Measurements from ENCODE around the gene TANC1.

Gene TANC1

GRCh38 chr2:159124931-159125467 lies 156.6 kb downstream of the TANC1 start:
- H3F3A ChIP-seq (ENCODE audit: low read depth): no peaks in the 10 kb centered on the region
- no peaks in the 10 kb centered on the region for H3K36me3 ChIP-seq (ENCODE audit: insufficient read depth, low read length)
- H3K27me3 ChIP-seq (ENCODE audit: insufficient read depth, low read length, poor library complexity, severe bottlenecking): no peaks in the 10 kb centered on the region
- no peaks in the 10 kb centered on the region for H4K20me1 ChIP-seq (ENCODE audit: insufficient read depth, low read length, poor library complexity, severe bottlenecking)
- H3K9ac ChIP-seq (ENCODE audit: low read depth, low read length, poor library complexity, severe bottlenecking): peak overlapping the region; percentile 32
- TF ChIP-seq CTCF (conservative IDR thresholded peaks at IDR 0.05; ENCODE audit: low read length) (no peak), EZH2phosphoT487 (IDR thresholded peaks at IDR 0.05; ENCODE audit: borderline replicate concordance) (no peak)
- no peaks in the 10 kb centered on the region for H3K9me2 ChIP-seq (replicated peaks; ENCODE audit: low read depth, low read length)
- H3K79me2 ChIP-seq (ENCODE audit: insufficient read depth, low read length): no peaks in the 10 kb centered on the region
- no peak overlapping the region for H3K4me3 ChIP-seq (ENCODE audit: low read length, poor library complexity, severe bottlenecking)
- peak overlapping the region; percentile 58; the same call in 1 of the 2 replicates for H2AFZ ChIP-seq (ENCODE audit: low read length)
- H3K4me1 ChIP-seq (ENCODE audit: insufficient read depth, low read length, poor library complexity, severe bottlenecking): peaks cover 26% of the 10 kb centered on the region
- H3K9me3 ChIP-seq (ENCODE audit: insufficient read depth, low read depth, low read length): no peaks in the 10 kb centered on the region
- peak overlapping the region; percentile 1 for H3K4me2 ChIP-seq (ENCODE audit: low read depth, low read length, poor library complexity, severe bottlenecking)

- Histone ChIP-seq H3K79me2 (ENCODE audit: insufficient read depth, low read length) (no peaks in the 10 kb centered on the region), H3K9ac (ENCODE audit: low read depth, low read length, poor library complexity, severe bottlenecking) (no peak overlapping the region)
- TF ChIP-seq CTCF (conservative IDR thresholded peaks at IDR 0.05; ENCODE audit: low read length) (no peak), EZH2phosphoT487 (IDR thresholded peaks at IDR 0.05; ENCODE audit: borderline replicate concordance) (no peak)
Observed at GRCh38 chr2:159125858-159126257, 157.4 kb downstream of the TANC1 start.

GRCh38 chr2:159126432-159127022 lies 158.1 kb downstream of the TANC1 start:
- H4K20me1 ChIP-seq (ENCODE audit: insufficient read depth, low read length, poor library complexity, severe bottlenecking): no peaks in the 10 kb centered on the region
- H3K9me3 ChIP-seq (ENCODE audit: insufficient read depth, low read depth, low read length): no peaks in the 10 kb centered on the region
- no peaks in the 10 kb centered on the region for H3K79me2 ChIP-seq (ENCODE audit: insufficient read depth, low read length)
- H3K36me3 ChIP-seq (ENCODE audit: insufficient read depth, low read length): no peaks in the 10 kb centered on the region
- H3K27me3 ChIP-seq (ENCODE audit: insufficient read depth, low read length, poor library complexity, severe bottlenecking): no peaks in the 10 kb centered on the region
- no peak for TF ChIP-seq CTCF (conservative IDR thresholded peaks at IDR 0.05; ENCODE audit: low read length)
- no peak for TF ChIP-seq EZH2phosphoT487 (IDR thresholded peaks at IDR 0.05; ENCODE audit: borderline replicate concordance)
- H3K4me2 ChIP-seq (ENCODE audit: low read depth, low read length, poor library complexity, severe bottlenecking): no peak overlapping the region
- no peak overlapping the region for H3K9ac ChIP-seq (ENCODE audit: low read depth, low read length, poor library complexity, severe bottlenecking)
- H3F3A ChIP-seq (ENCODE audit: low read depth): no peaks in the 10 kb centered on the region
- no peak overlapping the region for H2AFZ ChIP-seq (ENCODE audit: low read length)
- no peak overlapping the region for H3K4me3 ChIP-seq (ENCODE audit: low read length, poor library complexity, severe bottlenecking)
- H3K9me2 ChIP-seq (replicated peaks; ENCODE audit: low read depth, low read length): no peaks in the 10 kb centered on the region
- peaks cover 38% of the 10 kb centered on the region for H3K4me1 ChIP-seq (ENCODE audit: insufficient read depth, low read length, poor library complexity, severe bottlenecking)

More at GRCh38 chr2:159125858-159126257, 157.4 kb downstream of the TANC1 start:
- no peak overlapping the region for H3K4me3 ChIP-seq (ENCODE audit: low read length, poor library complexity, severe bottlenecking)
- H3K4me2 ChIP-seq (ENCODE audit: low read depth, low read length, poor library complexity, severe bottlenecking): no peak overlapping the region
- H3K9me3 ChIP-seq (ENCODE audit: insufficient read depth, low read depth, low read length): no peaks in the 10 kb centered on the region
- H2AFZ ChIP-seq (ENCODE audit: low read length): no peak overlapping the region
- H3K27me3 ChIP-seq (ENCODE audit: insufficient read depth, low read length, poor library complexity, severe bottlenecking): no peaks in the 10 kb centered on the region
- H3K9me2 ChIP-seq (replicated peaks; ENCODE audit: low read depth, low read length): no peaks in the 10 kb centered on the region
- H3K36me3 ChIP-seq (ENCODE audit: insufficient read depth, low read length): no peaks in the 10 kb centered on the region
- H3K4me1 ChIP-seq (ENCODE audit: insufficient read depth, low read length, poor library complexity, severe bottlenecking): peaks cover 34% of the 10 kb centered on the region
- H4K20me1 ChIP-seq (ENCODE audit: insufficient read depth, low read length, poor library complexity, severe bottlenecking): no peaks in the 10 kb centered on the region
- no peaks in the 10 kb centered on the region for H3F3A ChIP-seq (ENCODE audit: low read depth)
